A549 (cell line): ENCODE measurements around the gene CAV3. TPM values are rescaled to one million over a fixed set of nuclear protein-coding genes. Genes with fewer than 3 reads are reported as not detected.
A peak's percentile ranks its signal among the peaks of the same experiment; 100 is the strongest.

ENCODE experiments used
- ATAC-seq, 2 experiments: fragments of 200-7000 bp in 1 of 2; fragments of >200 bp in 1 of 2; cut with Nextera tagmentation in 1 of 2; cut with Tn5 transposase in 1 of 2; 3 replicates each; pipeline versions ENCODE4 v1.8.0 to v1.9.1; 2018 to 2020; ENCODE audit warnings: mild to moderate bottlenecking in 1 of 2, moderate library complexity in 1 of 2
- CTCF ChIA-PET: fragments of 300-600 bp; sonication (Branson Sonifier 250); formaldehyde crosslinking; extraction: SDS; loops from one replicate; lab custom pipeline; 2021; ENCODE audit warnings: antibody characterized with exemption, inconsistent platforms; lab: Yijun Ruan, JAX
- POLR2A ChIA-PET: fragments of 350-600 bp; formaldehyde crosslinking; extraction: SDS; loops from one replicate; lab custom pipeline; 2021; ENCODE audit warnings: antibody characterized with exemption, inconsistent platforms; lab: Yijun Ruan, JAX
- DNase-seq, 2 experiments: peaks; one replicate each; pipeline versions ENCODE4 v3.0.0 to v3.0.0-alpha.2; 2011 to 2016; ENCODE audit warnings: low read depth in 1 of 2, low spot score in 1 of 2
- FAIRE-seq: peaks from 2 replicates; lab custom pipeline; 2011; peaks lifted over from hg19 to GRCh38; lab: Jason Lieb, UNC
- H3K27ac ChIP-seq, 2 experiments: fragments of >200 bp; sonication (Bioruptor Twin); formaldehyde crosslinking; 3 replicates each; pipeline ENCODE4 v1.5.1; 2016 to 2017
- H3K4me1 ChIP-seq: fragments of >200 bp; sonication (Bioruptor Twin); formaldehyde crosslinking; 3 replicates; pipeline ENCODE4 v1.6.1; 2016
- H3K4me2 ChIP-seq: fragments of >200 bp; sonication (Bioruptor Twin); formaldehyde crosslinking; 3 replicates; pipeline ENCODE4 v1.6.1; 2016
- H3K4me3 ChIP-seq: fragments of >200 bp; sonication (Bioruptor Twin); formaldehyde crosslinking; 3 replicates; pipeline ENCODE4 v1.5.1; 2016
- H3K9me3 ChIP-seq: fragments of >200 bp; sonication (Bioruptor Twin); formaldehyde crosslinking; 3 replicates; pipeline ENCODE4 v1.6.1; 2016
- CEBPB ChIP-seq, 2 experiments: fragments of >200 bp in 1 of 2; sonication (Bioruptor Twin) in 1 of 2; formaldehyde crosslinking in 1 of 2; IDR thresholded peaks; 2 replicates each; pipeline ENCODE4 v1.6.1; 2012 to 2016
- CHD2 ChIP-seq: fragments of 150-350 bp; IDR thresholded peaks from 2 replicates; pipeline ENCODE4 v1.6.1; 2014; ENCODE audit warnings: low read length; ENCODE audit not compliant: partially characterized antibody
- CTCF ChIP-seq: fragments of >200 bp; sonication (Bioruptor Twin); formaldehyde crosslinking; IDR thresholded peaks from 3 replicates; pipeline ENCODE4 v1.5.1; 2016
- E2F6 ChIP-seq: IDR thresholded peaks from 2 replicates; pipeline ENCODE4 v1.6.1; 2012; ENCODE audit warnings: low read depth, borderline replicate concordance
- EHMT2 ChIP-seq: fragments of 200-600 bp; sonication (generic); IDR thresholded peaks from 2 replicates; pipeline ENCODE4 v1.6.1; 2016; ENCODE audit warnings: antibody characterized with exemption, low read depth, mild to moderate bottlenecking, moderate library complexity
- EP300 ChIP-seq, 2 experiments: fragments of >200 bp; sonication (Bioruptor Twin); formaldehyde crosslinking; IDR thresholded peaks; 2 replicates in 1 of 2; 3 replicates in 1 of 2; pipeline ENCODE4 v1.6.1; 2016 to 2017
- ESRRA ChIP-seq: fragments of 150-350 bp; IDR thresholded peaks from 2 replicates; pipeline ENCODE4 v1.6.1; 2014; ENCODE audit warnings: mild to moderate bottlenecking, low read length, borderline replicate concordance
- FOSL2 ChIP-seq, 2 experiments: fragments of 450-650 bp in 1 of 2; fragments of >200 bp in 1 of 2; sonication (Bioruptor Twin) in 1 of 2; formaldehyde crosslinking; IDR thresholded peaks; 2 replicates each; pipeline versions ENCODE4 v1.5.0 to v1.6.1; 2016 to 2020; ENCODE audit warnings: mild to moderate bottlenecking in 1 of 2, moderate library complexity in 1 of 2
- GATA3 ChIP-seq: IDR thresholded peaks from 2 replicates; pipeline ENCODE4 v1.6.1; 2012; ENCODE audit warnings: borderline replicate concordance
- HDAC2 ChIP-seq: fragments of 200-600 bp; sonication (generic); IDR thresholded peaks from 2 replicates; pipeline ENCODE4 v1.6.1; 2016
- HOXA7 ChIP-seq: fragments of 250-450 bp; sonication (Bioruptor Pico); IDR thresholded peaks from 2 replicates; pipeline ENCODE4 v1.5.0; 2020; ENCODE audit warnings: mild to moderate bottlenecking, moderate library complexity
- JUNB ChIP-seq: fragments of >200 bp; sonication (Bioruptor Twin); formaldehyde crosslinking; IDR thresholded peaks from 2 replicates; pipeline ENCODE4 v1.6.1; 2016
- KDM1A ChIP-seq: fragments of 200-600 bp; sonication (generic); IDR thresholded peaks from 2 replicates; pipeline ENCODE4 v1.6.1; 2016; ENCODE audit warnings: low read depth, mild to moderate bottlenecking
- KDM5A ChIP-seq: fragments of 200-600 bp; sonication (generic); IDR thresholded peaks from 2 replicates; pipeline ENCODE4 v1.6.1; 2016; ENCODE audit warnings: antibody characterized with exemption, mild to moderate bottlenecking
- MAFK ChIP-seq: fragments of 450-650 bp; IDR thresholded peaks from 2 replicates; pipeline ENCODE4 v1.6.1; 2014; ENCODE audit not compliant: partially characterized antibody
- PHF8 ChIP-seq: fragments of 200-600 bp; sonication (generic); IDR thresholded peaks from 2 replicates; pipeline ENCODE4 v1.6.1; 2016; ENCODE audit warnings: low read depth, mild to moderate bottlenecking, antibody characterized with exemption, moderate library complexity, borderline replicate concordance
- RAD21 ChIP-seq, 2 experiments: fragments of >200 bp in 1 of 2; sonication (Bioruptor Twin) in 1 of 2; formaldehyde crosslinking in 1 of 2; IDR thresholded peaks in 1 of 2; conservative IDR thresholded peaks in 1 of 2; 2 replicates in 1 of 2; 3 replicates in 1 of 2; pipeline ENCODE4 v1.6.1; 2012 to 2018; ENCODE audit warnings: inconsistent platforms in 1 of 2
- SMC3 ChIP-seq: fragments of >200 bp; sonication (Bioruptor Twin); formaldehyde crosslinking; IDR thresholded peaks from 3 replicates; pipeline ENCODE4 v1.6.1; 2018; ENCODE audit warnings: inconsistent platforms
- SREBF2 ChIP-seq: fragments of 450-650 bp; IDR thresholded peaks from 2 replicates; pipeline ENCODE4 v1.6.1; 2014; ENCODE audit warnings: mild to moderate bottlenecking, moderate library complexity
- TFCP2L1 ChIP-seq: fragments of 250-450 bp; sonication (Bioruptor Pico); IDR thresholded peaks from 2 replicates; pipeline ENCODE4 v1.5.0; 2021; ENCODE audit warnings: mild to moderate bottlenecking
- ZNF302 ChIP-seq: fragments of 250-450 bp; sonication (Bioruptor Pico); IDR thresholded peaks from 2 replicates; pipeline ENCODE4 v1.9.0; 2021; ENCODE audit warnings: inconsistent platforms, mild to moderate bottlenecking, moderate library complexity
- WGBS: methylation state at CpG from one replicate; pipeline ENCODE4 v1.1.6; 2017; ENCODE audit errors: missing lambda C conversion rate; 5-methylcytosine and 5-hydroxymethylcytosine counted together
- polyA plus RNA-seq, 4 experiments: library from polyadenylated mRNA; depleted of rRNA in 3 of 4; stranded (reverse); fragments of >200 nt; fragmentation: RNase III in 1 of 4; extraction: RNeasy Plus Mini Kit Qiagen cat#74134 plus additional on column Dnase treatment in 1 of 4; gene quantifications; 2 replicates in 3 of 4; 3 replicates in 1 of 4; pipeline ENCODE4 v1.2.3, GENCODE V29; 2011 to 2017
- TF ChIP-seq, protein P1 (sequence below): IDR thresholded peaks from 2 replicates; pipeline ENCODE4 v1.6.1; 2012

Gene CAV3
- polyA plus RNA-seq, 2 of the 4 experiments (the other 2 are of a cell fraction), result not detected

DNA sequence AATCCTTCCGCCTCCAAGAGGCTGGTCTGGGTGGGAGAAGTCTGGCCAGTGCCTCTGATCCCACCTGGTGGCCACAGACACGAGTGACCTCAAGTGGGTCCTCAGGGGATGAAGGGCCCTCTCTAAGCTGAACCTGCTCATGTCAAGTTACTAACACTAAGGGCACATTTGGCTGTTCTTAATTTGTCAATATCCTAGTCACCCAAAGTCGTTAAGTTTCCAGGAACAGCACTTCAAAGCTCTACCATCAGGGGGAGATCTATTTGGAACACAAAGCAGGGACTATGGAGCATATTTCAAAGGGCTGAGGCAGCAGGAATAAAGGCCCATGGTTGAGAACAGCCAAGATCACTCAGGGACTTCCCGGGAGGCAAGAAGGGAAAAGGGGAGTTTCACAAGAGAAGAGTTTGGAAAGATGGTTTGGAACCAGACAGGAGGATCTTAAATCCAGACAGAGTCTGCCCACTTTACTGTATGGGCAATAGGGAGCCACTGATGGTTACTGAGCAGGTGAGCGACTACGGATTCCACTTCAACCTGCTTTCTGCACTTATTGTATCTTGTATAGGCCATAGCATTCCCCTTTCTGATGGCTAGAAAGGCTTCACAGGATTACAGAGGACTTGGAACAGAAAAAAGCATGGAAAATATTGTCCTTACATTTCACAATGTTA, 22.1 kb downstream of the CAV3 start:
- H3K4me2 ChIP-seq, result no peak overlapping the region
- no peak overlapping the region for H3K27ac ChIP-seq
- POLR2A ChIA-PET, result no interaction called here
- WGBS, result 62% methylated on average over 6 of the region's 6 CpGs
- DNase-seq (peak; percentile 37 to 47), FAIRE-seq (peak; percentile 82), ATAC-seq (peak; percentile 52 to 80; a peak in 4 of 6 replicates)
- no peak overlapping the region for H3K4me3 ChIP-seq
- TF ChIP-seq SMC3 (no peak), KDM5A (no peak), CHD2 (no peak), HOXA7 (CRISPR knock-in tag) (no peak), KDM1A (no peak), HDAC2 (no peak), CEBPB (IDR thresholded peaks at IDR 0.05) (no peak), MAFK (peak; percentile 55), ESRRA (no peak), EHMT2 (no peak), JUNB (no peak), E2F6 (no peak), CTCF (peak; percentile 30; the same call in 1 of the 3 replicates), RAD21 (conservative IDR thresholded peaks at IDR 0.05 in 1 of 2, IDR thresholded peaks at IDR 0.05 in 1 of 2) (peak; percentile 21 to 42; a peak in 2 of 5 replicates)
- TF ChIP-seq, protein P1, sequence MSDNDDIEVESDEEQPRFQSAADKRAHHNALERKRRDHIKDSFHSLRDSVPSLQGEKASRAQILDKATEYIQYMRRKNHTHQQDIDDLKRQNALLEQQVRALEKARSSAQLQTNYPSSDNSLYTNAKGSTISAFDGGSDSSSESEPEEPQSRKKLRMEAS, result no peak
- no peaks in the 10 kb centered on the region for H3K9me3 ChIP-seq
- CTCF ChIA-PET, result interaction anchor here (0.8 to 6.5 kb wide), 11 partner anchors 9 to 179 kb away, joined by 3 to 48 read pairs (median 3); partner anchors contain the start of gene OXTR
- no peaks in the 10 kb centered on the region for H3K4me1 ChIP-seq

GRCh38 chr3:8756671-8757070, 23.1 kb downstream of the CAV3 start:
- ATAC-seq (no peak), DNase-seq (no peak), FAIRE-seq (no peak)
- no peak overlapping the region for H3K4me2 ChIP-seq
- no peak overlapping the region for H3K27ac ChIP-seq
- ChIA-PET POLR2A (no interaction called here), CTCF (interaction anchor here (1.5 to 6.5 kb wide), 2 partner anchors 13 to 21 kb away, joined by 4 to 48 read pairs; partner anchors contain the start of gene OXTR)
- H3K4me3 ChIP-seq, result no peak overlapping the region
- no peaks in the 10 kb centered on the region for H3K4me1 ChIP-seq
- WGBS, result 92% methylated on average over 7 of the region's 7 CpGs
- no peaks in the 10 kb centered on the region for H3K9me3 ChIP-seq
- TF ChIP-seq FOSL2 (IDR thresholded peaks at IDR 0.05) (no peak), FOSL2 (CRISPR knock-in tag; IDR thresholded peaks at IDR 0.05) (no peak), SREBF2 (no peak), JUNB (no peak), PHF8 (no peak), ZNF302 (no peak), CHD2 (no peak), HOXA7 (CRISPR knock-in tag) (no peak), MAFK (no peak), E2F6 (no peak), GATA3 (no peak), EP300 (IDR thresholded peaks at IDR 0.05) (no peak), TFCP2L1 (no peak)
